Left kidney (tissue), 2 donors: ENCODE measurements around the gene CPNE8. TPM values are rescaled to one million over a fixed set of nuclear protein-coding genes. Genes with fewer than 3 reads are reported as not detected.

Experiments used
- DNase-seq: peaks from one replicate; pipeline ENCODE4 v3.0.0-alpha.2; 2013
- polyA plus RNA-seq: library from polyadenylated mRNA; unstranded; fragments of 120-200 nt; gene quantifications from one replicate; pipeline ENCODE4 v1.2.1, GENCODE V29; 2013; ENCODE audit not compliant: insufficient read length

Gene CPNE8
- polyA plus RNA-seq, 1 donor = 15.0 TPM

DNA sequence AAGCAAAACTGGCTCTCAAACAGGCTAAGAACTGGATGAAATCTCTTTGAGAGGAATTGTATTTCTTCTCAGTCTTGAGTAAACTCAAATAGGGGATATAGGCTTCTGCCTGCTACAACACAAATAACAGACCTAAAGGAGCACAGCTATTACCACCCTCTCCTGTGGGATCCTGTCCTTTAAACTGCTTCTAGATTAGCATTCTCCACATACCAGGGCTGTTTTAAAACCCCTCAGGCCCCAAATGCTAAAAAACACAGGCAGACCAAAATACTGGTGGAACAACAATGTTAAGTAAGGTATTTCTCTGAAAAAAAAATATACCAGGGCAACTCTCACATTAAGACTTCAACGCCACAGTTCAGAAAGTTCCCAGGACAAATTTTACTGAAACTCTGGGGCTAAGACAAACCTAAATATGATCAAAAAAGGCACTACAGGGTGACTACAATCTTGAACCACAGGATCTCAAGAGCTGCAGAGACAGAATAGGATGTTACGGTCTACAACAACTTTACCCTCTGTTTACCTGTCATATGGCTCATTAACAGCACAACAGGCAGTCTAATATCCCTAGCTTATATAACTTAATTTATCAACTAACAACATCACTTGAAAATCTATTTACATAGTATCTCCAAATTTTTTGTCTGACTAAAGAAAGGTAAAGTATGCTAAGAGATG, 7.2 kb downstream of the CPNE8 start:
- no peak for DNase-seq

DNA sequence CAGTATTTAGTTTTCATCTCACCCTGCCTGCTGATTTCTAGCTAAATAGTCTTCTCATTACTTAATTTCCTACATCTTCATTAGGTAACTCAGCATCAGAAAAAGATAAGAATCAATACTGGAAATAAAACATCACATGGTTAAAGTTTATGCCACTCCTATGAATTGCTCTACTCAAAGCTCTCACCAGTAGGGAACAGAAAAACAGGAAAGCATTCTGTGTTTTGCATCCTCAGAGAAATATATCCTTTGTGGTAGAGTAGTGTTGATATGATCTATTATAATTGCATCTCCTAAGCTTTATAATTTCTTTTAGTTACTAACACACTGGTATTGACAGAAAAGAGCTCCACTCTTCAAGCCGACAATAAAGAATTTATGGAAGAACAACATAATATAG, 9.9 kb downstream of the CPNE8 start:
- no peak for DNase-seq

DNA sequence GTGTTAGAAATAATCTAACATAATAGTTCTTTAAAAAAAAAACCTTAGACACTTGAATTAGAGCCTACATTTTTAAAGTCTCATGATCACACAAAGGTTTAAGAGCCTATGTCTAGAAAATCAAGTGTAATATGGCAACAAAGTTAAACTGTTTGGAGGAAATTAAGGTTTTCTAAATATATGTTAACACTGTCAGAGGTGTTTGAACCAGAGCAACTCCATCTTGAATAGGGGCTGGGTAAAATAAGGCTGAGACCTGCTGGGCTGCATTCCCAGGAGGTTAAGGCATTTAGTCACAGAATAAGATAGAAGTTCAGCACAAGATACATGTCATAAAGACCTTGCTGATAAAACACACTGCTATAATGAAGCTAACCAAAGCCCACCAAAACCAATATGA, 12.4 kb downstream of the CPNE8 start:
- DNase-seq = no peak

DNA sequence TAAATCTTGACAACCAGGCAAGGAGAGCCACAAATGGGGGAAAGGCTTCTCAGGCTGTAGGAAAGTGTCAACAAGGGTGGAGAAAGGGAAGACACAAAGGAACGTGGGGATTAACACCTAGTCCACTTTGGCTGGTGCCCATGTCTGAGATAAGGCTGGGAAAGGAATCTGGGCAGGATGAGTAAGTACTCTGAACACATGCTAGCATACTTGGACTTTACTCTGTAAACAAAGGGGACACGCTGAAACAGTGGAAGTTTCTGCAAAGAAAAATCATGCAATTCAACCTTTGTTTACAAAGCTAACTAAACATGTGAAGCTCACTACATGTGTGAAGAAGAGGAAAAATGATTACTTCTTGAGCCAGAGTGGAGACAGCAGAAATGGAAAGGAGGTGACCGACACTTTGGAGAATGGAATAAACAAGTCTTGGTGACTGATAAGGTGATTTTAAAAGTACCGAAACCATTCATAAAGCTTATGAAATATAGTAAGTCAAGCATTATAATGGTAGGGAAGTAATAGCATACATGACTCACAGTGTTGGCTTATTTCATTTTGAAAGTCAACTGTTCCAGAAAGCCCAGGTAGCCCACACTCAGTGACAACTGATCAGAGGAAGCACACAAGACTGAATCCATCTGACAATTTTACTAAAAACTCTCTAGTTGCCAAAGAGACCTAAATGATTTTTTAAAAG, 13.2 kb downstream of the CPNE8 start:
- no peak for DNase-seq

DNA sequence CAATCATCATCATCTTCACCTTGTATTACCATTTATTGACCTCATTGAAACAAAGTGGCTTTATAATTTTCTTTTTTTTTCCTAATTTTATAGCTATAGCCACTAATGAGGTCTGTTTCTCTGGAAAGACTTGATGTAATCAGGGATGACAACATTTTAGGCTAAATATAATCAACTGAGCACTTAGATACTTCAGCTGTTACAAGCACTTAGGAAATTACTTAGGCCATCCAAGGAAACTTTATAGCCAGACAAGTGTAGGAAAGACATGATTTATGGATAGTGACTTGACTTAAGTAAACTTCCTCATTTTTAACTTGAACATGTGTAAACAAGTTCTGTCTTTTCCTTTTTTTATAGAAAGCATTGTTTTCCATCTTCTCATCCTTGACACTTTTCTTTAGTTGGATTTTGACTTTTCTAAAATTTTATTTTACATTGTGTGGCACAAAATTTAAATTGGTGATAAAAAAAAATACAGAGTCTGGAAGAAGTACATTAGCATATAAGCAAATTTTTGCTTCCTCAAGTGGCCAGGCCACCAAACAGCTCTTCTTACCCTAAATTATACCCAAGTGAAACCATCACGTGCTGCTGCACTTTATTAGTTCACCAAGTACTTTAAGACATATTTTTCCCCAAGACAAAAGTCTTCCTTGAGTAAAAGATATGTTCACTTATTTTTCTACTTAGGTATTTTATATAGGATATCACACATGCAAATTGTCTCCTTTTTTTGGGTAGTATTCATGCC, 15.1 kb downstream of the CPNE8 start:
- no peak for DNase-seq

DNA sequence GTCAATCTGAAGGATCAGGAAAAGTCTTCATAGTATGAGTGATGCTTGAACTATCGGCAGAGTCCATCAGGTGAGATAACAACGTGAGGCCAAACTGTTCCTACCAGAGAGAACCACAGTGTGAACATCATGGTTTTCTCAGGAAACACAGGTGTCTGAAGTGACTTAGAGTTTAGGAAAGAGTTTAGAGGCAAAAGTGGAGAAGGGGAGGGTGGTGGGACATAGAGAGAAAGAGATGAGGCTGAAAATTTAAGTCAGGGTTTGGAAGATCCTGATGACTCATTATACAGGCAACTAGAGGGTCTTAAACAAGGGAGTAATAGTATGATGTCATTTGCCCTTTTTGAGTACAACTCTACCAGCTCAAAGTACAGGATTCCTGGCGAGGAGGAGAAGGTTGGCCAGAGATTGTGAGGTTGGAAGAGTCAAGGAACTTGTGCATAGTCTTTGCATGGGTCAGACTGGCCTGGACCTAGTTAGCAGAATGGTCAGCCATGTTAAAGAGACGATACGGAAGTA, 16.0 kb downstream of the CPNE8 start:
- DNase-seq = no peak

DNA sequence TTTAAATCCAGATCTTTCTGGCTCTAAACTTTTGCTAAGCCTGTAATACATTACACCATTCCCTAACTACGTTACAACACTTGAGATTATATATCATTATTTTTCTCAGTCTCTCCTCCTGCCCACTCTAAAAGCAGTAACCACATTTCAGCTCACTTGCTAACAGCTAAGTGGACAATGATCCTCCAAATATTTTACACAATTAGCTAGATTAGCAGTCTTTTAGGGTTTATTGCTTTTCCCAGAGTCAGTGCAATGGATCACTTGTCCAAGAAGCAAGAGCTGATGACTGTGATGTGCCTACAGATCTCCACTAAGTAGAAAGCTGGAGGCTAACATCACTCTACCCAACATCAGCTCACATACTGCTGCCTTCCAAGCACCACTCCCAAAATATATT, 17.6 kb downstream of the CPNE8 start:
- no peak for DNase-seq

DNA sequence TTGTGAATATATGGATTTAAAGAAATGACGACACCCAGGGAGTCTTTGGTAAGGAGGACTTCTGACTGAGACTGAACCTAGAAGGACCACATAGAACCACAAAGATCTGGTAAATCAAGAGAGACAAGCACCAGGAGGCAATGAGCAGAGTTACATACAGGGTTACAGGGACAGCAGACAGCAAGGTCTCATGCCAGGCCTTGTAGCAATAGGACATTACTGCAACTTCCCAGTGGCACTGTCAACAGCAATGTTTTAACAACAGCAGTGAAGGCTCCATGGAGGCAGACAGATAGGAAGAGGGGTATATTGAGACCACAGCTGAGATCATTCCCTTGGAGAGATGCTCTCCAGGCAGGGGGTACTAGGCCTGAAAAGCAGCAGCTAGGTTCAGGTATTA, 18.5 kb downstream of the CPNE8 start:
- no peak for DNase-seq

DNA sequence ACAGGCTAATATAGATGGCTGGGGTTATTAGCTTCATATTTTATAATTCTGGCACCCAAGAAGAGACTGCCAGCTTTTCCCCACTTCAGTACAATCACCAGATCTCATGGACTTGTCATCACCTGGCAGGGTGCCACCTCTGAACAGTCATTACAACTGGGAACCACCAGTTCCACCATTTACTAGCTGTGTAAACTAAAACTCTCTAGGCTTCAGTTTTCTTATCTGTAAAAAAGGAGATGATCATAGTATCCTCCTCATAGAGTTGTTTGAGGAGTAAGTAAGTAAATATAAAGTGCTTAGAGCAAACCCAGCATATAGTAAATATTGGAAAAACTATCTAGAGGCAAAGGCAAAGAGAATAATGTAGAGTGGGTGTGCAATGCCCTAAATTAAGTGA, 19.3 kb downstream of the CPNE8 start:
- no peak for DNase-seq

DNA sequence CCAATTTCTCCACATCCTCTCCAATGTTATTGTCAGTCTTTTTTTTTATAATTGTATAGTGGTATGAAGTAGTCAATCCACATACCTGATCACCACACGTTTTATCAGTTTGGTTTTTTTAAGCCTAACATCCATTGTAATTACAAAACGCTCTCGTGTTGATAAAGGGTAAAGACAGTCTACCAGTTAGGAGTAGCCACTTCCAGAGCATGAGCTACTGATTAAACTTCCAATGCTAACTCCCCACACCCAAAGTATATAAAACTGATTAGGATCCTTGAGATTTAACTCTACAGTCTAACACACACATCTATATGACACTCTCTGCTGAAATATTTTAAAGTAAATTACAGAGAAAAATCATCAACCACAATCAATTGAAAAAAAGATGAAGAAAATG, 20.7 kb downstream of the CPNE8 start:
- DNase-seq = no peak

DNA sequence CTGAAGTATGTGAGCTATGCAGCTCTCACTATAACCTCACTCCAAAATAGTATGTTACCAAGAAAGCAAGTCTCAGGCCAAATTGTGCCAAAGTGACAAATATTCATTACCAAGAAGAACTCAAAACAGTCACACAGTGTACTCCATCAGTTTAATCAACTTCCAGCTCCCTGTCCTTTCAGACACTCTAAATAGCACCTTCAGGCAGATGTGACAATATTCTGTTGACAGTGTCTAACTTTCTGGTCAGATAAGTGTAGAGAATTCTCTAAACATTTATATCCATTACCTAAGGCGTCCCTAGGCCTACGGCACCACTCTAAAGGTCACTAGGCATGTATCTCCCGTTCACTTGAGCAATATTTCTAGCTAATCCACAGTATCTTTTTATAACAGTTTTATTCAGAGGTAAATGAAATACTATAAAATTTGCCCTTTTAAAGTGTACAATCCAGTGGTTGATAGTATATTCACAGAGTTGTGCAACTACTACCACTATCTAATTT, 21.7 kb downstream of the CPNE8 start:
- DNase-seq = no peak

DNA sequence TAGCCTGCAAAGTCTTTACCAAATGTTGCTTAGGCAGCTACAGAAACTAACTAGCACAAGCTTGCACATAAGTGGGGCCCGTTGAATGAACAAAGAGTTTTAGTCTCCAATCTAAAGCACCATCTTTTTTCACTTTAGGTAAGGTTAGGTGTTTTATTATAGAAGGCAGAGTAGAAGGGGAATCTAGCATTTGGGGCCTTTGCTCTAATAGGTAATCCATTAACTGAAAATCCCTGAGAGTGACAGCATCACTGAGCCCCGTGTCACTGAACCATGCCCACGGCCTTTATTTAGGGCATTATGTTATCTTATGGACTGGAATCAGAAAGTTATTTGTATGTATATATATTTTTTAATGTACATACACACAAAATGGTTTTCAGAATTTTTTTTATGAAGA, 25.1 kb downstream of the CPNE8 start:
- DNase-seq = no peak

DNA sequence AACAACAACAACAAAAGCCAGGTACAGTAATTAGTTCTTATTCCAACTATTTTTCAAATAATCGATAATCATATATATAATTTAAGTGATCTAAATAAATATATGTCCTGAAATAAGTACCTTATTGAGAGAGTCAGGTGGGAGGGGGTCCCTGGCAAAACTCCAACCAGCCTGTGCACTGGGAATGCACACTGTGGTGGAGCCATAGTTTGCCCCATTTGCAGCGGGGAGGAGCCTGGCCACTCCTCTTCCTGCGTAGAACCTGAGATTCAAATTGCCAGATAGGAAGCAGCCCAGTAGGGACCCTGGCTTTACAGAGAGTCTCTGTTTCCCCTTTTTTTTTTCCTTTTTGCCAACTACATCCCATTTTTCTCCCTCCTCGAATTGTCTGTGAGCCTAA, 26.4 kb downstream of the CPNE8 start:
- DNase-seq = no peak

DNA sequence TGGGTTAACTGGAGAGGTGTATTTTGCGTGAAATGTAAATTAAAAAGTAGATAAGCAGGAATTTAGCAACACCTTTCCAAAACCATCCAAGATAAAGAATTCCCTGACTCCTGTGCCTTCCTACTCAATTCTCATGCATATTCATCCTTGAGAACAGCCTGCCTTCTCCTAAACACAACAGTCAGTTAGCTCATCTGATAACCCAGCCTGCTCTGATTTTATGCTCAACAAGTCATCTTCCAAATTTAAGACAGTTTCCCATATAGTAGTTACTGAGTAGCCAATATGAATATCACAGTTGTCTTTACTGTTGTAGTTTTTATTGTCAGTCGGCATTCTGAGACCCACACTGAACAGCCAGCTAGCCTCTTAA, 27.1 kb downstream of the CPNE8 start:
- DNase-seq = no peak

DNA sequence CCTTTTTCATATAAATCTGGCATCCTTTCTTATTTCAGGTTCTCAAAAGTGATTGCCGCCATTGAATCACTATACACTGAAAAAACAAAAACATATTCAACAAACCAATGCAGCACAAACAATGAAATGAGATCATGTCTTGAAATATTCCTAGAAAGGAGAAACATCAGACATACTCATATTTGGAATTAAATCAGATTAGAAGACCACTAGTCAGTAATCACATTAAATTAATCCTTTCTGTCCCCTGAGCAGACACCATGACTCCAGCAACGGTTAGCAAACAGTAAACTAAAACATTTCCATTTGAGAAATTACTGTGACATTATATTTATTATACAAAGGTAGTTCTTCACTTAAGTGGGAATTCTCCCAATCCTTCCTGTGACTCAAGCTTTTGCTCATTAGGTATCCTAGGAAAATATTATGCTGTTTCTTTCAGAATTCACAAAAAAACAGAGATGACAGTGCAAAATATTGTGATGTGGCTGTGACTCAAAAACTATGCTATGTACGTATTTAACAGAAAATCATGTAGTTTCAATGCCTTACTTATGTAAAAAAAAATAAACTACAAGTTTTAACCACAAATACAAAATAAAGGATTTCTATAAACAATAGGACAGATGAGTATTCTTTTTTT, 29.7 kb downstream of the CPNE8 start:
- no peak for DNase-seq

DNA sequence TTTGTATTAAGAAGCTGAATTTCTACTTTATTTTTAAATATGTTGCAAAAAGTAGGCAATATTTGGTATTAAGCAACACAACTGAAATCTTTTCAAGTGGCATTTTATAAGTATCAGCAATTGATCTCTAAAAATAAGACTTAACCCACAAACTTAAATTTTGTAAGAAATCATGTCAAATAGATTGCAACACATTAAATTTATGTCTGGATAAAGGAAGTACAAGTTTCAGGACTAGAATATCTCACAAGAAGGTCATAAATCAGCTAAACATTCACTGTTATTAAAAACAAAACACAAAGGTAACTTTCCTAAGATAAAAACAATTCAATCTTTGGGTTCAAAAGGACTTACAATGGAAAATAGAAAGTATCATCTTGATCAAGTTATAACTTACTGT, 32.8 kb downstream of the CPNE8 start:
- DNase-seq = no peak

DNA sequence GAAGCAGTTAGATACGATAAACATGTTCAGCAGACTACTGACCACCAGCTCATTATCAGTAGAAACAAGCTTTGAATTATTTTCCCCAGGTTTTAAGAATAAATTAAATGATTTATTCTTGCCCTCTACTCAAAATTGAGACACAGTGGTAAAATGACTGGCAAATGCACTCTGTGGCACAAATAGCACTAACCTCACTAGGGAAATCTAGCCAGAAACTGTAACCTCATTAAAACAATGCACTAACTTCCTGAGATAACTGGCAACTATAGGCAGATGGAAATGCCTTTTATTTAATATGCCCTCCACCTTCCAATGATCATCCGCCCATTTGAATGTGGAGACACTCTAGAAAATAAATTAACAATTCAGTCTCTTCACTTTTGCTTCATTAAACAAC, 33.2 kb downstream of the CPNE8 start:
- no peak for DNase-seq

DNA sequence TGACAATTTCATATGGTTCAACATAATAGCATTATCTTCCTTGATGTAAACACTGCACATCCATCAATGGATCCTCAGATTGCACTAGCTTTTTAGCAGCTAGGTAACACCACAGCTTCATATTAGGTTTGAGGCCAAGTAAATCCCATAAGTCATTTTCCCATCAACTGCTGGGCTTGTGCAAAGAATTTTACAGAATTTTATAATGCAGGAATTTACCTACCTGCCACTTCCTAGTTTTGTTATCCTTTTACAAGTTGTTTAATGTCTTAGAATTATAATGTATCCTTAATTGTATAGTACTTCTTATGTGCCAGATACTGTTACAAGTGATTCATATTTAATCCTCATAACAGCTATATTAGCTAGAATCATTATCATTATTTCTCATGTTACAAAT, 36.4 kb downstream of the CPNE8 start:
- no peak for DNase-seq

DNA sequence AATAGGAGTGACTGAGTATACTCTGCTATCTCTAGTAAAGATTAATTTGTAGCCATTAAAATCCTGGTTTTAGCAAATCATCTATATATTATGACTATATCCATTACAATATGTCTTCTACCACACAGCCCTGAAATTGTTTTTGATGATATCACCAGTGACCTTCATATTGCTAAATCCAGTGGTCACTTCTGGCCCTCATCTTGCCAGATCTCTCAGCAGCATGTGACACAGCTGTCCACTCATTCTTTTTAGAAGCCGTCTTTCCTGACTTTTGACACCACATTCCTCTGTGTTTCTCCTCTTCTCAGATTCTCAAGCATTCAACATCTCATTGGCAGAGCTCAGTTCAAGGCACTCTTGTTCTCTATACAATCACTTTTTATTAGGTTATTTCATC, 54.9 kb downstream of the CPNE8 start:
- no peak for DNase-seq

DNA sequence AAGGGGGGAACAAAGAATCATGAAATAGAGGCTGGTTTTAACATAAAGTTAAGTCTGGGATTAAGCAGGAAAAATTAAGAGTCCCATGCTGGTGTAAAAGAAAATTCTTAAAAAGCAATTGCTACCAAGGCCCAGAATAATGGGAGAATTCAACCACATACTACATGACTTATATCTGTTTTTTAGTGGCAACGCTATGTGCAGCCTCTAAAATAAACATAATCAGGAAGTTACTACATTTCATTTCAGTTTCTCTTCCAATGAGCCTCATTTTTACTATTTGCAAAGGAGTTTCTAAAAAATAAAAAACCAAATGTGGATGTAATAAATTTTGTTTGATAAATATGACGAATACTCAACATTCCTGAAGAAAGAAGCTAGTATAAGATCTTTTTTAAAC, 58.1 kb downstream of the CPNE8 start:
- DNase-seq = no peak

DNA sequence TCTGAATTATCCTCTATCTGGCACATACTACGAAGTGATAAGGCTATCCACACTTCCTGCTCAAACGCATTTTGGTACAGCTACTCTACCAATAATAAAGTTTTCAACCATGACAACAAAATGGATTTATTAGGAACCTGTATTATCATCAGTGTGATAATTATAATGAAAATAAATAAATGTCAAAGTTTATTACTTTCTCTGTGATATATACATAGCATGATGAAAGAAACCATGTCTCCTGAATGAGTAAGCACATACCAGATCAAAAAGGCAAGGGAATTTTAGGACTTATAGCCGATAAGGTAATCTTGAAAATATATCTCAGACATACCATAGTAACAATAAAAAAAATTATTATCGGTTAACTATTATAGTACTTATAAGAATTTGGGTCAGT, 61.1 kb downstream of the CPNE8 start:
- DNase-seq = no peak

DNA sequence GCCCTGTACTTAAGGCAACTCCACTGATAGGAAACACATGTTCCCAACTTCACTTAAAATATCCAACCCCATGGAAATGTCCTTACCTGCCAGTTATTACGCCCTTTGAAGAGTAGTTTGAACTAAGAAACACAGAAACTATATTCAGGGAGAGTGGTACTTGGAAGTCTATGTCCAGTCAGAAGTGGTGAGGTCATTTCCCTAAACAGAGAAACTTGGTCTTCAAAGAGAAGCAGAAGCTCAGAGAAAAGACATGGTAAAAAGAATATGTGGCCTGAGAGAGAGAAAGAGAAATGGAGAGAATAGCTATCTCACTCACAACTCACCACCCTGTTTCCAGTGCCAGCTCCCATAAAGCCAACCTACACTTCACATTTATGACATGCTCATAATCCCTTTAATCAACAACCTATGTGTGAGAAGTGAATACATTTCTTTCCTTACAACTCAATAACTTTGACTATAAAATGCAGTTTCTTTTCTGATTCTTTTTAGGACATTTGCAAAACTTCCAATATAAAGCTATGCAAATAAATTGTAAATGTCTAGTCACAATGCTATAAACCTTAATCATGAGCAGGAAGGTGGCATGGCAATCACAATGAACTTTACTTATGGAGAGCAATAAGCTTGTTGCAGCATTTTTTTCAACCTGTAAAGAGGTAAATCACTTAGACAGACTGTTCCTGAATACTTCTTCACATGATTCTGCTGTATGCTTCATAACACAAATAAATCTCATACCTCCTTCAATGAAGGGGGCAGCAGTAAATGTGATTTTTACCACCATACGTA, 67.1 kb downstream of the CPNE8 start:
- no peak for DNase-seq
